ENCODE measurements around the gene HDAC4. TPM values are rescaled to one million over a fixed set of nuclear protein-coding genes. Genes with fewer than 3 reads are reported as not detected.

HDAC4 gene
- total RNA-seq, 1 experiment from 2014 or later, result 47.6 TPM

DNA sequence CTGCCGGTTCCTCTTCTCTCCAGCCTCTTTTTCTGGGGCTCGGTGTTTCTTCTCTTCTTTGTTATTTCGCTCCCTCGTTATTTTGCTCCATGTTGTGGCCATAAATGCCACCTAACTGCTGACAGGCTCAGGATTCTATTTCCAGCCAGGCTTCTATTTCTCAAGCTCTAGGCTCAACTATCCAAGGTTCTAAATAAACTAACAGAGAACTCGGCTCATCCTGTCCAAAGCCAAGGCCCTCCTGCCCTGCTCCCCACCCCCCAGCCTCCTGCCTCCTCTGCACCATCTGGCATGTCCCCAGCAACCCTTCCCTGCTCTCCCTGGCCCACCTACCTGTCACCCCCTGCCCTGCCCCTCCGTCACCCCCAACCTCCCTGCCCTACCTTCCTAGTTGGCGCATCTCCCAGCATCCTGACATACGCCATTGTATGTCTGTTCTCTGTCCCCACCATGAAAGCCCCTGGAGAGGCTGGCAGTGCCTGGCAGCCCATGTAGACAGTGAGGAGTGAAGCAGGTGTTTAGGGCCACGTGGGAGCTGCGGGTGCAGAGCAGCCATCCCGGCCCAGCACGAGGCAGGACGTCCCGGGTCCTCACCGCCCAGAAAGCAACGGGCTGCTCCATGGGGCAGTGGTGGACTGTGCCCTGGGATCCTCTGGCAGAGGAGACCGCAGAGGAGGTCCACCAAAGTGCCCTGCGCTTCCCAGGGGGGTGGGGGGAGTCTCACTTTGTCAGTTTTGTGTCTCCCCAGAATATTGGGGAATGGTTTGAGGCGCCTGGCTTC is 366.1 kb downstream of the HDAC4 start:
- Histone ChIP-seq H3K9me2 (ENCODE audit: insufficient read depth) (no peaks in the 10 kb centered on the region), H3K4me1 (ENCODE audit: control insufficient read depth in 1 of 2, insufficient read depth in 2 of 2, low read length in 2 of 2) (peaks cover 0 to 3% of the 10 kb centered on the region in 2 experiments; a peak in 1 of 4 replicates), H3K36me3 (ENCODE audit: control insufficient read depth in 1 of 2, insufficient read depth in 2 of 2, low read length in 2 of 2) (no peaks in the 10 kb centered on the region), H3K27ac (ENCODE audit: low read depth, low read length) (no peak overlapping the region), H3K79me2 (ENCODE audit: insufficient read depth, low read length) (no peaks in the 10 kb centered on the region), H3K27me3 (ENCODE audit: insufficient read depth, low read length) (peaks cover 25% of the 10 kb centered on the region), H3K9ac (ENCODE audit: low read length) (no peak overlapping the region), H2AFZ (ENCODE audit: low read depth, low read length, poor library complexity, severe bottlenecking) (no peak overlapping the region), H3K9me3 (ENCODE audit: control insufficient read depth in 1 of 2, insufficient read depth in 1 of 2, low read depth in 1 of 2, low read length in 2 of 2) (no peaks in the 10 kb centered on the region), H3K4me2 (ENCODE audit: low read length) (no peak overlapping the region), H4K20me1 (ENCODE audit: insufficient read depth) (no peaks in the 10 kb centered on the region), H3K4me3 (replicated peaks in 1 of 2; ENCODE audit: low read depth in 1 of 2, low read length in 2 of 2) (no peak overlapping the region)
- no peak for ATAC-seq
- TF ChIP-seq TCF7L2 (IDR thresholded peaks at IDR 0.05; ENCODE audit: borderline replicate concordance, extremely low read depth, insufficient read depth, insufficient read length) (no peak), ZNF274 (IDR thresholded peaks at IDR 0.05; ENCODE audit: low read depth, low read length) (no peak), EZH2phosphoT487 (IDR thresholded peaks at IDR 0.05; ENCODE audit: borderline replicate concordance) (no peak), SRF (IDR thresholded peaks at IDR 0.05; ENCODE audit: low read depth) (no peak), CBX3 (IDR thresholded peaks at IDR 0.05; ENCODE audit: low read depth) (no peak), YY1 (IDR thresholded peaks at IDR 0.05; ENCODE audit: extremely low read depth, insufficient replicate concordance, low read depth, low read length) (no peak), POLR2A (IDR thresholded peaks at IDR 0.05; ENCODE audit: borderline replicate concordance, extremely low read depth, insufficient read depth, insufficient read length) (no peak), CEBPB (IDR thresholded peaks at IDR 0.05; ENCODE audit: low read depth) (no peak), ZFX (IDR thresholded peaks at IDR 0.05) (no peak), SIN3A (IDR thresholded peaks at IDR 0.05; ENCODE audit: low read depth) (no peak), FOSL1 (IDR thresholded peaks at IDR 0.05; ENCODE audit: low read depth) (no peak)
- TF ChIP-seq, protein P1, sequence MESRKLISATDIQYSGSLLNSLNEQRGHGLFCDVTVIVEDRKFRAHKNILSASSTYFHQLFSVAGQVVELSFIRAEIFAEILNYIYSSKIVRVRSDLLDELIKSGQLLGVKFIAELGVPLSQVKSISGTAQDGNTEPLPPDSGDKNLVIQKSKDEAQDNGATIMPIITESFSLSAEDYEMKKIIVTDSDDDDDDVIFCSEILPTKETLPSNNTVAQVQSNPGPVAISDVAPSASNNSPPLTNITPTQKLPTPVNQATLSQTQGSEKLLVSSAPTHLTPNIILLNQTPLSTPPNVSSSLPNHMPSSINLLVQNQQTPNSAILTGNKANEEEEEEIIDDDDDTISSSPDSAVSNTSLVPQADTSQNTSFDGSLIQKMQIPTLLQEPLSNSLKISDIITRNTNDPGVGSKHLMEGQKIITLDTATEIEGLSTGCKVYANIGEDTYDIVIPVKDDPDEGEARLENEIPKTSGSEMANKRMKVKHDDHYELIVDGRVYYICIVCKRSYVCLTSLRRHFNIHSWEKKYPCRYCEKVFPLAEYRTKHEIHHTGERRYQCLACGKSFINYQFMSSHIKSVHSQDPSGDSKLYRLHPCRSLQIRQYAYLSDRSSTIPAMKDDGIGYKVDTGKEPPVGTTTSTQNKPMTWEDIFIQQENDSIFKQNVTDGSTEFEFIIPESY (IDR thresholded peaks at IDR 0.05; ENCODE audit: extremely low read depth, insufficient replicate concordance, low read length), result no peak
- TF ChIP-seq, protein P2, sequence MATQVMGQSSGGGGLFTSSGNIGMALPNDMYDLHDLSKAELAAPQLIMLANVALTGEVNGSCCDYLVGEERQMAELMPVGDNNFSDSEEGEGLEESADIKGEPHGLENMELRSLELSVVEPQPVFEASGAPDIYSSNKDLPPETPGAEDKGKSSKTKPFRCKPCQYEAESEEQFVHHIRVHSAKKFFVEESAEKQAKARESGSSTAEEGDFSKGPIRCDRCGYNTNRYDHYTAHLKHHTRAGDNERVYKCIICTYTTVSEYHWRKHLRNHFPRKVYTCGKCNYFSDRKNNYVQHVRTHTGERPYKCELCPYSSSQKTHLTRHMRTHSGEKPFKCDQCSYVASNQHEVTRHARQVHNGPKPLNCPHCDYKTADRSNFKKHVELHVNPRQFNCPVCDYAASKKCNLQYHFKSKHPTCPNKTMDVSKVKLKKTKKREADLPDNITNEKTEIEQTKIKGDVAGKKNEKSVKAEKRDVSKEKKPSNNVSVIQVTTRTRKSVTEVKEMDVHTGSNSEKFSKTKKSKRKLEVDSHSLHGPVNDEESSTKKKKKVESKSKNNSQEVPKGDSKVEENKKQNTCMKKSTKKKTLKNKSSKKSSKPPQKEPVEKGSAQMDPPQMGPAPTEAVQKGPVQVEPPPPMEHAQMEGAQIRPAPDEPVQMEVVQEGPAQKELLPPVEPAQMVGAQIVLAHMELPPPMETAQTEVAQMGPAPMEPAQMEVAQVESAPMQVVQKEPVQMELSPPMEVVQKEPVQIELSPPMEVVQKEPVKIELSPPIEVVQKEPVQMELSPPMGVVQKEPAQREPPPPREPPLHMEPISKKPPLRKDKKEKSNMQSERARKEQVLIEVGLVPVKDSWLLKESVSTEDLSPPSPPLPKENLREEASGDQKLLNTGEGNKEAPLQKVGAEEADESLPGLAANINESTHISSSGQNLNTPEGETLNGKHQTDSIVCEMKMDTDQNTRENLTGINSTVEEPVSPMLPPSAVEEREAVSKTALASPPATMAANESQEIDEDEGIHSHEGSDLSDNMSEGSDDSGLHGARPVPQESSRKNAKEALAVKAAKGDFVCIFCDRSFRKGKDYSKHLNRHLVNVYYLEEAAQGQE (IDR thresholded peaks at IDR 0.05; ENCODE audit: low read depth), result no peak
- TF ChIP-seq, protein P3, sequence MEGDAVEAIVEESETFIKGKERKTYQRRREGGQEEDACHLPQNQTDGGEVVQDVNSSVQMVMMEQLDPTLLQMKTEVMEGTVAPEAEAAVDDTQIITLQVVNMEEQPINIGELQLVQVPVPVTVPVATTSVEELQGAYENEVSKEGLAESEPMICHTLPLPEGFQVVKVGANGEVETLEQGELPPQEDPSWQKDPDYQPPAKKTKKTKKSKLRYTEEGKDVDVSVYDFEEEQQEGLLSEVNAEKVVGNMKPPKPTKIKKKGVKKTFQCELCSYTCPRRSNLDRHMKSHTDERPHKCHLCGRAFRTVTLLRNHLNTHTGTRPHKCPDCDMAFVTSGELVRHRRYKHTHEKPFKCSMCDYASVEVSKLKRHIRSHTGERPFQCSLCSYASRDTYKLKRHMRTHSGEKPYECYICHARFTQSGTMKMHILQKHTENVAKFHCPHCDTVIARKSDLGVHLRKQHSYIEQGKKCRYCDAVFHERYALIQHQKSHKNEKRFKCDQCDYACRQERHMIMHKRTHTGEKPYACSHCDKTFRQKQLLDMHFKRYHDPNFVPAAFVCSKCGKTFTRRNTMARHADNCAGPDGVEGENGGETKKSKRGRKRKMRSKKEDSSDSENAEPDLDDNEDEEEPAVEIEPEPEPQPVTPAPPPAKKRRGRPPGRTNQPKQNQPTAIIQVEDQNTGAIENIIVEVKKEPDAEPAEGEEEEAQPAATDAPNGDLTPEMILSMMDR (IDR thresholded peaks at IDR 0.05 in 2 of 3, conservative IDR thresholded peaks at IDR 0.05 in 1 of 3; ENCODE audit: borderline replicate concordance in 1 of 3, insufficient read depth in 1 of 3, low read depth in 2 of 3, low read length in 2 of 3), result no peak
- POLR2A ChIA-PET, result no interaction called here
- CTCF ChIA-PET, result no interaction called here
- RAD21 ChIA-PET (ENCODE audit: low non-redundant PET in 1 of 2, low total read pairs in 2 of 2, uncharacterized antibody in 2 of 2, unreplicated experiment in 2 of 2), result no interaction called here
- BruUV-seq (replicated peaks), result no TSS peak
- intact Hi-C loops (cut with micrococcal nuclease), result loop anchor here (2.0 kb wide), 1 partner anchor 72 kb away; no protein-coding TSS in a partner anchor
- no peak for DNase-seq (ENCODE audit: low read depth, low spot score)
